HCT116 (cell line): ENCODE results near the gene ADRA1B. TPM values are rescaled to one million over a fixed set of nuclear protein-coding genes. Genes with fewer than 3 reads are reported as not detected.
"Not testable (repeated sequence)": the region's sequence is repeated elsewhere in the genome, so short reads cannot be mapped to it uniquely, and the experiment has no call there.

Source experiments
- ATAC-seq: fragments of 200-7000 bp; cut with Tn5 transposase; 2 replicates; pipeline ENCODE4 v1.9.1; 2020; ENCODE audit warnings: mild to moderate bottlenecking, moderate library complexity
- BruUV-seq: library from RNA; stranded (reverse); fragments of 400-500 nt; replicated peaks from 2 replicates; lab custom pipeline; 2021; lab: Mats Ljungman, UMichigan
- CTCF ChIA-PET: fragments of 300-600 bp; sonication (Branson Sonifier 250); formaldehyde crosslinking; loops from one replicate; lab custom pipeline; 2021; ENCODE audit warnings: antibody characterized with exemption; lab: Charles Lee
- POLR2A ChIA-PET: fragments of 300-600, 350-600 bp; sonication (Branson Sonifier 250); formaldehyde crosslinking; loops from one replicate; lab custom pipeline; 2021; ENCODE audit warnings: antibody characterized with exemption; lab: Charles Lee
- RAD21 ChIA-PET, 2 experiments: fragments of 300-600 bp; sonication (Branson Sonifier 250); formaldehyde crosslinking; loops; one replicate each; lab custom pipeline; 2023; ENCODE audit warnings: low total read pairs in 2 of 2; ENCODE audit not compliant: uncharacterized antibody in 2 of 2, unreplicated experiment in 2 of 2, low non-redundant PET in 1 of 2; lab: Charles Lee
- DNase-seq: peaks from one replicate; pipeline ENCODE4 v3.0.0-alpha.2; 2010; ENCODE audit warnings: low read depth, low spot score
- H2AFZ ChIP-seq: fragments of 200-600 bp; shearing (Covaris generic), sonication (generic); 2 replicates; pipeline ENCODE4 v1.6.1; 2017; ENCODE audit warnings: low read depth, mixed run types, mixed read lengths, antibody characterized with exemption, low read length; ENCODE audit not compliant: poor library complexity, severe bottlenecking
- H3K27ac ChIP-seq: 2 replicates; pipeline ENCODE4 v1.5.1; 2012; ENCODE audit warnings: low read depth, low read length
- H3K27me3 ChIP-seq: fragments of 200-600 bp; sonication (generic); 2 replicates; pipeline ENCODE4 v1.6.1; 2016; ENCODE audit warnings: mixed run types, low read length, mixed read lengths; ENCODE audit not compliant: insufficient read depth
- H3K36me3 ChIP-seq, 2 experiments: fragments of 200-500 bp in 1 of 2; fragments of 200-600 bp in 1 of 2; sonication (Bioruptor generic) in 1 of 2; sonication (generic) in 1 of 2; 2 replicates each; pipeline versions ENCODE4 v1.5.1 to v1.6.1; 2014 to 2016; ENCODE audit warnings: low read length in 2 of 2, inconsistent platforms in 1 of 2, mixed read lengths in 1 of 2, mixed run types in 1 of 2; ENCODE audit not compliant: insufficient read depth in 2 of 2, control insufficient read depth in 1 of 2
- H3K4me1 ChIP-seq, 2 experiments: fragments of 200-600 bp in 1 of 2; sonication (generic) in 1 of 2; 2 replicates each; pipeline versions ENCODE4 v1.5.1 to v1.6.1; 2012 to 2017; ENCODE audit warnings: low read length in 2 of 2, inconsistent platforms in 1 of 2, mild to moderate bottlenecking in 1 of 2, mixed read lengths in 1 of 2, mixed run types in 1 of 2, moderate library complexity in 1 of 2; ENCODE audit not compliant: insufficient read depth in 2 of 2, control insufficient read depth in 1 of 2
- H3K4me2 ChIP-seq: fragments of 200-600 bp; sonication (generic); 2 replicates; pipeline ENCODE4 v1.6.1; 2017; ENCODE audit warnings: mixed run types, low read length, mixed read lengths
- H3K4me3 ChIP-seq, 2 experiments: fragments of 200-600 bp in 1 of 2; sonication (generic) in 1 of 2; replicated peaks in 1 of 2; 2 replicates each; pipeline ENCODE4 v1.5.1; 2011 to 2016; ENCODE audit warnings: low read length in 2 of 2, control low read depth in 1 of 2, low read depth in 1 of 2, mild to moderate bottlenecking in 1 of 2, mixed read lengths in 1 of 2, mixed run types in 1 of 2
- H3K79me2 ChIP-seq: fragments of 200-600 bp; sonication (generic); 2 replicates; pipeline ENCODE4 v1.6.1; 2017; ENCODE audit warnings: mild to moderate bottlenecking, mixed run types, low read length, moderate library complexity, mixed read lengths; ENCODE audit not compliant: insufficient read depth
- H3K9ac ChIP-seq: fragments of 200-600 bp; sonication (generic); 2 replicates; pipeline ENCODE4 v1.6.1; 2016; ENCODE audit warnings: low read length, mixed read lengths
- H3K9me2 ChIP-seq: fragments of 200-600 bp; sonication (generic), shearing (Covaris generic); 2 replicates; pipeline ENCODE4 v1.6.1; 2017; ENCODE audit warnings: mixed run types, mild to moderate bottlenecking, moderate library complexity; ENCODE audit not compliant: insufficient read depth
- H3K9me3 ChIP-seq, 2 experiments: fragments of 200-500 bp in 1 of 2; fragments of 200-600 bp in 1 of 2; sonication (Bioruptor generic) in 1 of 2; sonication (generic) in 1 of 2; 2 replicates each; pipeline ENCODE4 v1.6.1; 2014 to 2017; ENCODE audit warnings: low read length in 2 of 2, mixed read lengths in 2 of 2, inconsistent platforms in 1 of 2, low read depth in 1 of 2, mild to moderate bottlenecking in 1 of 2, mixed run types in 1 of 2, moderate library complexity in 1 of 2; ENCODE audit not compliant: control insufficient read depth in 1 of 2, insufficient read depth in 1 of 2
- H4K20me1 ChIP-seq: fragments of 200-600 bp; sonication (generic), shearing (Covaris generic); 2 replicates; pipeline ENCODE4 v1.6.1; 2017; ENCODE audit warnings: mixed run types, mild to moderate bottlenecking, moderate library complexity; ENCODE audit not compliant: insufficient read depth
- CTCF ChIP-seq, 3 experiments: fragments of 200-600 bp in 1 of 3; sonication (generic) in 1 of 3; IDR thresholded peaks in 2 of 3; conservative IDR thresholded peaks in 1 of 3; 2 replicates each; pipeline ENCODE4 v1.5.1; 2012 to 2017; ENCODE audit warnings: low read depth in 2 of 3, low read length in 2 of 3, antibody characterized with exemption in 1 of 3, borderline replicate concordance in 1 of 3, control low read depth in 1 of 3, mild to moderate bottlenecking in 1 of 3, mixed read lengths in 1 of 3, mixed run types in 1 of 3, moderate library complexity in 1 of 3; ENCODE audit not compliant: insufficient read depth in 1 of 3
- EZH2 ChIP-seq: fragments of 200-600 bp; sonication (generic); IDR thresholded peaks from 2 replicates; pipeline ENCODE4 v1.6.1; 2017; ENCODE audit warnings: antibody characterized with exemption, mixed run types
- JUND ChIP-seq: IDR thresholded peaks from 2 replicates; pipeline ENCODE4 v1.6.1; 2012
- POLR2AphosphoS5 ChIP-seq: IDR thresholded peaks from 2 replicates; pipeline ENCODE4 v1.6.1; 2011; ENCODE audit warnings: mild to moderate bottlenecking, low read depth, low read length, moderate library complexity
- SIN3A ChIP-seq: IDR thresholded peaks from 2 replicates; pipeline ENCODE4 v1.6.1; 2012; ENCODE audit warnings: low read depth
- SRF ChIP-seq: IDR thresholded peaks from 2 replicates; pipeline ENCODE4 v1.6.1; 2012; ENCODE audit warnings: low read depth
- intact Hi-C: fragments of 100-400 bp; cut with micrococcal nuclease; formaldehyde crosslinking; loops from 2 replicates; pipeline ENCODE4 v1.10.0; 2022
- total RNA-seq: library from RNA; stranded (reverse); gene quantifications from one replicate; pipeline ENCODE4 v1.2.1, GENCODE V29; 2021; ENCODE audit not compliant: unreplicated experiment

Gene ADRA1B
- total RNA-seq, 1 experiment from 2014 or later, result not detected

GRCh38 chr5:160007514-160007913 lies 91.2 kb downstream of the ADRA1B start:
- Histone ChIP-seq H3K4me3 (no peak overlapping the region), H3K36me3 (peaks cover 5 to 13% of the 10 kb centered on the region in 2 experiments; a peak in 3 of 4 replicates), H3K4me2 (no peak overlapping the region), H4K20me1 (no peaks in the 10 kb centered on the region), H3K79me2 (peaks cover 36% of the 10 kb centered on the region), H3K27ac (no peak overlapping the region), H3K9ac (no peak overlapping the region), H3K9me2 (no peaks in the 10 kb centered on the region), H3K4me1 (peaks cover 9 to 12% of the 10 kb centered on the region in 2 experiments; a peak in 2 of 4 replicates), H2AFZ (no peak overlapping the region), H3K27me3 (no peaks in the 10 kb centered on the region), H3K9me3 (no peaks in the 10 kb centered on the region)
- no peak for DNase-seq
- no peak for ATAC-seq
- POLR2A ChIA-PET, result no interaction called here
- RAD21 ChIA-PET, result no interaction called here
- intact Hi-C loops, result no loop called here
- no TSS peak for BruUV-seq
- CTCF ChIA-PET, result no interaction called here
- TF ChIP-seq EZH2 (no peak), SIN3A (no peak), POLR2AphosphoS5 (no peak), JUND (no peak), CTCF (IDR thresholded peaks at IDR 0.05 in 2 of 3, conservative IDR thresholded peaks at IDR 0.05 in 1 of 3; ENCODE audit: borderline replicate concordance in 1 of 3, insufficient read depth in 1 of 3, low read depth in 2 of 3, low read length in 2 of 3) (no peak), SRF (no peak)

GRCh38 chr5:160008529-160008876 lies 92.2 kb downstream of the ADRA1B start:
- H3K27me3 ChIP-seq, H3K9me2 ChIP-seq, H3K9ac ChIP-seq, H3K27ac ChIP-seq, H4K20me1 ChIP-seq, H3K4me3 ChIP-seq, BruUV-seq, RAD21 ChIA-PET, DNase-seq, intact Hi-C loops, H3K9me3 ChIP-seq: not testable (repeated sequence)
- peaks cover 5 to 20% of the 10 kb centered on the region in 2 experiments; a peak in 3 of 4 replicates for H3K36me3 ChIP-seq
- H2AFZ ChIP-seq, result peak overlapping the region; percentile 10
- H3K79me2 ChIP-seq, result peaks cover 39% of the 10 kb centered on the region
- CTCF ChIA-PET, result interaction anchor here (3.9 kb wide), 1 partner anchor 13 kb away, joined by 20 read pairs; no protein-coding TSS in a partner anchor
- ATAC-seq, result peak; percentile 23; the same call in 1 of the 2 replicates
- peaks cover 9 to 12% of the 10 kb centered on the region in 2 experiments; a peak in 2 of 4 replicates for H3K4me1 ChIP-seq
- peak overlapping the region; percentile 24; the same call in 1 of the 2 replicates for H3K4me2 ChIP-seq
- POLR2A ChIA-PET, result interaction anchor here (0.6 to 1.0 kb wide), 2 partner anchors 13 to 516 kb away, joined by 3 read pairs; no protein-coding TSS in a partner anchor
